Heart left ventricle (tissue), 16 donors: ENCODE measurements around the gene VTCN1. TPM values are rescaled to one million over a fixed set of nuclear protein-coding genes. Genes with fewer than 3 reads are reported as not detected.
A peak's percentile ranks its signal among the peaks of the same experiment; 100 is the strongest.

Experiments
- ATAC-seq, 4 donors: fragments of 200-7000 bp; cut with Tn5 transposase; one replicate each; pipeline ENCODE4 v1.9.1; 2020 to 2022; ENCODE audit warnings: moderate library complexity in 4 of 4, mild to moderate bottlenecking in 3 of 4, moderate number of reproducible peaks in 1 of 4
- DNase-seq, 5 donors: peaks; one replicate each; pipeline ENCODE4 v3.0.0-alpha.2; 2020
- H3K27ac ChIP-seq, 12 donors: fragments of 200-600 bp; sonication (generic) in 4 of 12; one replicate each; pipeline versions ENCODE4 v1.5.0 to v1.8.0; 2016 to 2022; ENCODE audit warnings: mild to moderate bottlenecking in 2 of 12
- H3K27me3 ChIP-seq, 9 donors: fragments of 200-600 bp; sonication (generic) in 2 of 9; one replicate each; pipeline versions ENCODE4 v1.5.1 to v1.8.0; 2016 to 2022; ENCODE audit warnings: mild to moderate bottlenecking in 3 of 9
- H3K36me3 ChIP-seq, 9 donors: fragments of 200-600 bp; sonication (generic) in 2 of 9; one replicate each; pipeline versions ENCODE4 v1.5.0 to v1.8.0; 2018 to 2022; ENCODE audit warnings: mild to moderate bottlenecking in 2 of 9
- H3K4me1 ChIP-seq, 12 donors: fragments of 200-600 bp; sonication (generic) in 4 of 12; one replicate each; pipeline versions ENCODE4 v1.5.0 to v1.8.0; 2016 to 2022; ENCODE audit warnings: mild to moderate bottlenecking in 3 of 12
- H3K4me3 ChIP-seq, 12 donors: fragments of 200-600 bp; sonication (generic) in 4 of 12; one replicate each; pipeline versions ENCODE4 v1.5.0 to v1.8.0; 2017 to 2022; ENCODE audit warnings: mild to moderate bottlenecking in 9 of 12, moderate library complexity in 4 of 12
- H3K9me3 ChIP-seq, 12 donors: fragments of 200-600 bp; sonication (generic) in 4 of 12; one replicate each; pipeline versions ENCODE4 v1.5.0 to v1.8.0; 2016 to 2022; ENCODE audit warnings: mild to moderate bottlenecking in 1 of 12
- CTCF ChIP-seq, 12 donors: fragments of 200-600 bp; sonication (generic) in 4 of 12; IDR thresholded peaks; one replicate each; pipeline versions ENCODE4 v1.5.0 to v1.8.0; 2018 to 2022; ENCODE audit warnings: antibody characterized with exemption in 12 of 12, mild to moderate bottlenecking in 5 of 12
- POLR2A ChIP-seq, 2 donors: fragments of 450-650 bp; IDR thresholded peaks; one replicate each; pipeline ENCODE4 v1.6.1; 2017; ENCODE audit warnings: antibody characterized with exemption in 2 of 2, mild to moderate bottlenecking in 2 of 2, moderate library complexity in 2 of 2
- whole genome bisulfite sequencing, 4 donors: extraction: QIAGEN DNeasy Blood & Tissue Kit in 2 of 4; methylation state at CpG; one replicate each; pipeline versions ENCODE4 v1.1.5 to v1.1.7; 2013 to 2018; 5-methylcytosine and 5-hydroxymethylcytosine counted together
- intact Hi-C, 10 donors: fragments of 100-400 bp; cut with DNase I; formaldehyde crosslinking; loops; one replicate each; pipeline versions ENCODE4 v1.11.1 to v1.14.2; 2022
- polyA plus RNA-seq, 2 donors: library from polyadenylated mRNA; stranded (reverse); fragments of 200-250 nt; gene quantifications; one replicate each; pipeline ENCODE4 v1.2.3, GENCODE V29; 2013
- total RNA-seq, 9 donors: library from RNA; depleted of rRNA in 2 of 9; stranded (reverse); fragments of >200 nt in 2 of 9; fragmentation: NEBNext Ultra II Directional in 3 of 9; extraction: Animal tissue kit (Norgen Biotek cat#: 25700) in 3 of 9; gene quantifications; one replicate each; pipeline versions ENCODE4 v1.1.0 to v1.2.4, GENCODE V29; 2016 to 2023
- donor health status: ischemic (EF 13 %, LVEDD 7.1; RV severe dilation, severe dysfunction).
- donor health status: healthy with polysubstance abuse.
- donor health status: DM: no; HTN: yes; CAD: no.
- donor health status: DM: no; HTN: no; CAD: no.
- donor health status: ischemic (EF 25% LVEDD 6.9; RV normal size, moderate dysfunction).
- donor health status: ischemic (EF 25% LVEDD 5.7; RV mildly dilated, moderate dysfunction).
- donor health status: healthy.
- donor health status: DM: yes; HTN: yes; CAD: no.
- donor health status: ischemic (EF 35%, LVEDD 5.7; RV mildly dilated, moderate dysfunction).
- donor health status: nonischemic (EF 11% LVEDD 7.7; RV severe dilation, severe dysfunction).
- donor health status: DM: yes; HTN: yes; CAD: no.
- donor health status: PGD.
- donor health status: ischemic (EF 29% LVEDD 5.4; RV normal size, mild dysfunction).
- donor health status: nonischemic (EF 23%, LVEDD 6.1; RV moderate dilation, normal function).

The VTCN1 gene
- total and polyA plus RNA-seq, 11 donors, result 0.09 to 0.16 TPM; not detected in 9

- H3K4me3 ChIP-seq, result no peak overlapping the region
- no peaks in the 10 kb centered on the region for H3K4me1 ChIP-seq
- DNase-seq (no peak), ATAC-seq (no peak)
- H3K9me3 ChIP-seq, result no peaks in the 10 kb centered on the region
- no peaks in the 10 kb centered on the region for H3K27me3 ChIP-seq
- H3K27ac ChIP-seq, result no peak overlapping the region
- no peaks in the 10 kb centered on the region for H3K36me3 ChIP-seq
- 67 to 72% (median 70%) methylated on average over 5 of the region's 5 CpGs for WGBS, 4 donors
- TF ChIP-seq CTCF (IDR thresholded peaks at IDR 0.05) (no peak), POLR2A (IDR thresholded peaks at IDR 0.05) (no peak)
- intact Hi-C loops, result no loop called here
Observed at GRCh38 chr1:117181630-117182041, 29.1 kb downstream of the VTCN1 start.

GRCh38 chr1:117180147-117180967 is 30.4 kb downstream of the VTCN1 start:
- intact Hi-C loops, result no loop called here
- no peak for DNase-seq
- WGBS, 4 donors, result 76 to 84% (median 80%) methylated on average over 5 of the region's 5 CpGs

DNA sequence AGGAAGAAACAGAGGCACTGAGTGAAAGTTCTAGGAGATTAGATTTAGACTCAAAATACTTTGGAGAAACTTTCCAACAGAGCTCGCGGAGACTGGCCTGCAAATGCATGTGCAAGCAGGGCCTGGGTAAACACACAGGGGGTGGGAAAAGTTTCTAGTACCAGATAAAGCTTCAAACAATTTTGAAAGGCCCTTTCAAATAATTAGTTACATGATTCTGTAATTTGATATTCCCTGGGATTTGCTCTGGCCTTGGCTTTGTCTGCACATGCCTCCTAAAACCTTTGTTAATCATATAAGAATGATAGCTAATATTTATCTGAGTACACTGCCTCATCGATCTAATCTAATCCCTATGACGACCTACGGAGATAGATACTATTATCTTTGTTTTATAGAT is 31.3 kb downstream of the VTCN1 start:
- DNase-seq (no peak), ATAC-seq (no peak)
- H3K27ac ChIP-seq, result no peak overlapping the region
- no peaks in the 10 kb centered on the region for H3K4me1 ChIP-seq
- no peak overlapping the region for H3K4me3 ChIP-seq
- no peaks in the 10 kb centered on the region for H3K27me3 ChIP-seq
- no peak for TF ChIP-seq CTCF (IDR thresholded peaks at IDR 0.05)
- no peak for TF ChIP-seq POLR2A (IDR thresholded peaks at IDR 0.05)
- no peaks in the 10 kb centered on the region for H3K9me3 ChIP-seq
- WGBS, 4 donors, result 52 to 59% (median 54%) methylated on average over 5 of the region's 5 CpGs
- H3K36me3 ChIP-seq, result no peaks in the 10 kb centered on the region
- intact Hi-C loops, result no loop called here

More at GRCh38 chr1:117180147-117180967, 30.4 kb downstream of the VTCN1 start:
- Histone ChIP-seq H3K9me3 (no peaks in the 10 kb centered on the region), H3K27ac (no peak overlapping the region), H3K36me3 (no peaks in the 10 kb centered on the region), H3K4me3 (no peak overlapping the region), H3K27me3 (no peaks in the 10 kb centered on the region), H3K4me1 (no peaks in the 10 kb centered on the region)
- TF ChIP-seq POLR2A (IDR thresholded peaks at IDR 0.05) (no peak), CTCF (IDR thresholded peaks at IDR 0.05) (no peak)
- peak in 1 of 4 donors; percentile 22 for ATAC-seq

DNA sequence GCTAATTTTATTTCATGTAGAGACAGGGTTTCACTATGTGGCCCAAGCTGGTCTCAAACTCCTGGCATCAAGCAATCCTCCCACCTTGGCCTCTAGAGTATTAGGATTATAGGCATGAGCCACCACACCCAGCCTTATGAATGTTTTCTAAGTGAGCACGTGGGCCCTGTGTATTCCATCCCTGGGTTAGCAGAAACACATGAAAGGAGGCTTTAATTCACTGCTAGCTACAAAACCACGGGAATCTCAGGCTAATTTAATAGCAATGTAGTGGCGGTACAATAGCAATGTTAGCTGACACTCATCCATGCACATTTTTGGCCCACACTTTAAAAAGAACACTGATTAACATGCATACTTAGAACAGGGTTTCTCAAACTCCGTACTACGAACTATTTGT is 32.0 kb downstream of the VTCN1 start:
- no peak for DNase-seq
- Histone ChIP-seq H3K36me3 (no peaks in the 10 kb centered on the region), H3K27ac (no peak overlapping the region), H3K4me1 (peaks cover 0 to 1% (median 0%) of the 10 kb centered on the region in 12 donors), H3K4me3 (no peak overlapping the region), H3K27me3 (no peaks in the 10 kb centered on the region), H3K9me3 (no peaks in the 10 kb centered on the region)
- intact Hi-C loops, result no loop called here
- no peak for ATAC-seq
- WGBS, 4 donors, result 80 to 87% (median 81%) methylated on average over 5 of the region's 5 CpGs
- TF ChIP-seq CTCF (IDR thresholded peaks at IDR 0.05) (no peak), POLR2A (IDR thresholded peaks at IDR 0.05) (no peak)
